GM12878 (cell line): ENCODE measurements around the gene GNAZ. TPM values are rescaled to one million over a fixed set of nuclear protein-coding genes. Genes with fewer than 3 reads are reported as not detected.

Source experiments
- ATF3 ChIP-seq: IDR thresholded peaks from 2 replicates; pipeline ENCODE4 v1.6.1; 2011; ENCODE audit warnings: low read depth, mild to moderate bottlenecking, low read length, moderate library complexity, borderline replicate concordance; ENCODE audit errors: extremely low read depth
- ATF7 ChIP-seq: fragments of 450-650 bp; IDR thresholded peaks from 2 replicates; pipeline ENCODE4 v1.6.1; 2016; ENCODE audit warnings: low read depth, mild to moderate bottlenecking
- BACH1 ChIP-seq: fragments of 450-650 bp; IDR thresholded peaks from 2 replicates; pipeline ENCODE4 v1.6.1; 2017; ENCODE audit warnings: mild to moderate bottlenecking, borderline replicate concordance
- CHD2 ChIP-seq: IDR thresholded peaks from 2 replicates; pipeline ENCODE4 v1.6.1; 2011; ENCODE audit warnings: low read depth, low read length, improper control_type of control experiment, borderline replicate concordance
- EZH2 ChIP-seq: IDR thresholded peaks from 2 replicates; pipeline ENCODE4 v1.6.1; 2012; ENCODE audit warnings: low read depth, mild to moderate bottlenecking, control low read depth, inconsistent platforms, low read length, borderline replicate concordance; ENCODE audit not compliant: control insufficient read depth
- FOS ChIP-seq: IDR thresholded peaks from 3 replicates; pipeline ENCODE4 v1.6.1; 2011; ENCODE audit warnings: borderline replicate concordance; ENCODE audit not compliant: insufficient read length; ENCODE audit errors: extremely low read depth
- HCFC1 ChIP-seq: fragments of 150-350 bp; IDR thresholded peaks from 2 replicates; pipeline ENCODE4 v1.6.1; 2014; ENCODE audit warnings: low read length
- HSF1 ChIP-seq: fragments of 150-350 bp; IDR thresholded peaks from 2 replicates; pipeline ENCODE4 v1.6.1; 2014; ENCODE audit warnings: mild to moderate bottlenecking, low read depth, low read length
- IRF5 ChIP-seq: fragments of 450-650 bp; IDR thresholded peaks from 2 replicates; pipeline ENCODE4 v1.6.1; 2017; ENCODE audit warnings: borderline replicate concordance
- JUND ChIP-seq: IDR thresholded peaks from 2 replicates; pipeline ENCODE4 v1.6.1; 2012; ENCODE audit warnings: low read depth, mild to moderate bottlenecking, low read length, improper control_type of control experiment, moderate library complexity
- KDM1A ChIP-seq: fragments of 200-600 bp; sonication (generic); IDR thresholded peaks from 2 replicates; pipeline ENCODE4 v1.6.1; 2016; ENCODE audit warnings: borderline replicate concordance
- MTA2 ChIP-seq: fragments of 450-650 bp; IDR thresholded peaks from 2 replicates; pipeline ENCODE4 v1.6.1; 2016; ENCODE audit warnings: low read depth, mild to moderate bottlenecking, moderate library complexity
- MYB ChIP-seq: fragments of 150-350 bp; IDR thresholded peaks from 2 replicates; pipeline ENCODE4 v1.6.1; 2014; ENCODE audit warnings: mild to moderate bottlenecking, low read depth, low read length, borderline replicate concordance
- NFYA ChIP-seq: IDR thresholded peaks from 2 replicates; pipeline ENCODE4 v1.6.1; 2011; ENCODE audit warnings: low read depth, mild to moderate bottlenecking, low read length, improper control_type of control experiment, borderline replicate concordance
- NR2F1 ChIP-seq: fragments of 450-650 bp; conservative IDR thresholded peaks from 2 replicates; pipeline ENCODE4 v1.6.1; 2017; ENCODE audit warnings: mild to moderate bottlenecking
- PBX3 ChIP-seq: IDR thresholded peaks from 2 replicates; pipeline ENCODE4 v1.6.1; 2011; ENCODE audit warnings: mild to moderate bottlenecking, low read depth, low read length, moderate library complexity; ENCODE audit not compliant: insufficient replicate concordance
- PML ChIP-seq: IDR thresholded peaks from 2 replicates; pipeline ENCODE4 v1.6.1; 2012; ENCODE audit warnings: low read length, inconsistent platforms
- RB1 ChIP-seq: fragments of 450-650 bp; formaldehyde crosslinking; IDR thresholded peaks from 2 replicates; pipeline ENCODE4 v1.6.1; 2017; ENCODE audit warnings: mild to moderate bottlenecking, borderline replicate concordance
- SIN3A ChIP-seq: IDR thresholded peaks from 2 replicates; pipeline ENCODE4 v1.6.1; 2012; ENCODE audit warnings: low read depth, low read length, improper control_type of control experiment
- SMAD1 ChIP-seq: fragments of 450-650 bp; IDR thresholded peaks from 2 replicates; pipeline ENCODE4 v1.6.1; 2018; ENCODE audit warnings: mild to moderate bottlenecking, low read depth; ENCODE audit not compliant: partially characterized antibody
- SP1 ChIP-seq: IDR thresholded peaks from one replicate; pipeline ENCODE4 v1.6.1; 2011; ENCODE audit warnings: low read depth, low read length
- STAT1 ChIP-seq: fragments of 450-650 bp; conservative IDR thresholded peaks from 2 replicates; pipeline ENCODE4 v1.6.1; 2014; ENCODE audit warnings: antibody characterized with exemption, mild to moderate bottlenecking
- YY1 ChIP-seq: IDR thresholded peaks from 2 replicates; pipeline ENCODE4 v1.6.1; 2011; ENCODE audit warnings: low read depth, mild to moderate bottlenecking, low read length
- ZBTB33 ChIP-seq: fragments of 450-650 bp; IDR thresholded peaks from 2 replicates; pipeline ENCODE4 v1.6.1; 2017; ENCODE audit warnings: mild to moderate bottlenecking
- ZNF274 ChIP-seq: IDR thresholded peaks from one replicate; pipeline ENCODE4 v1.8.0; 2011; ENCODE audit not compliant: insufficient read length, insufficient read depth
- polyA plus RNA-seq, 11 experiments: library from polyadenylated mRNA; depleted of rRNA in 4 of 11; unstranded in 6 of 11; stranded (reverse) in 5 of 11; fragments of >200 nt; fragmentation: Nextera tagmentation in 4 of 11; fragmentation: Illumina TruSeq in 1 of 11; extraction: Ambion mirVana in 4 of 11; extraction: Trizol in 1 of 11; gene quantifications; 1 replicate in 1 of 11; 2 replicates in 10 of 11; pipeline versions ENCODE4 v1.2.1 to v1.2.3, GENCODE V29; 2011 to 2016; ENCODE audit warnings: inconsistent platforms in 2 of 11, missing spikeins in 2 of 11, low read depth in 1 of 11
- total RNA-seq, 4 experiments: library from RNA; depleted of rRNA in 3 of 4; stranded (reverse); fragments of >200 nt in 3 of 4; fragmentation: Illumina TruSeq in 1 of 4; extraction: Trizol in 1 of 4; gene quantifications; 2 replicates each; pipeline versions ENCODE4 v1.2.1 to v1.2.3, GENCODE V29; 2013 to 2021

Gene GNAZ
- total and polyA plus RNA-seq, 10 of the 15 experiments (the other 5 are each of a cell fraction or from before 2014, with no cell fraction given) = 0.09 to 1.0 (median 0.44) TPM; not detected in 1

GRCh38 chr22:23069502-23070357 is 589 bp upstream of the GNAZ start (continued):
- TF ChIP-seq IRF5 = no peak
- no peak for TF ChIP-seq SIN3A
- TF ChIP-seq ZNF274 = no peak
- TF ChIP-seq MTA2 = no peak
- TF ChIP-seq EZH2 = no peak
- peak; percentile 66; the same call in 1 of the 2 replicates for TF ChIP-seq RB1
- peak; percentile 41 for TF ChIP-seq FOS
- 0 out of 2 replicates have a peak, but pooled peaks have one; percentile 10 for TF ChIP-seq BACH1
- TF ChIP-seq ATF3 = no peak
- TF ChIP-seq NR2F1 = no peak
- peak; percentile 80; the same call in 1 of the 2 replicates for TF ChIP-seq CHD2
- no peak for TF ChIP-seq SMAD1
- TF ChIP-seq KDM1A = no peak
- TF ChIP-seq JUND = no peak
- no peak for TF ChIP-seq PML
- 0 out of 2 replicates have a peak, but pooled peaks have one; percentile 11 for TF ChIP-seq YY1
- TF ChIP-seq HCFC1 = no peak
- TF ChIP-seq SP1 = peak; percentile 94
- no peak for TF ChIP-seq HSF1
- peak; percentile 98 for TF ChIP-seq PBX3
- peak; percentile 32; the same call in 1 of the 2 replicates for TF ChIP-seq NFYA
- no peak for TF ChIP-seq ZBTB33
- no peak for TF ChIP-seq ATF7
- no peak for TF ChIP-seq MYB
- no peak for TF ChIP-seq STAT1
